Stomach (tissue), 9 donors: ENCODE data around the gene MOB2. TPM values are rescaled to one million over a fixed set of nuclear protein-coding genes. Genes with fewer than 3 reads are reported as not detected.

Experiments used
- DNase-seq, 2 donors: peaks; one replicate each; pipeline versions ENCODE4 v3.0.0 to v3.0.0-alpha.2; 2013 to 2019
- H3K27ac ChIP-seq, 5 donors: fragments of 200-600 bp in 4 of 5; sonication (generic) in 4 of 5; one replicate each; pipeline ENCODE4 v1.5.1; 2013 to 2019; ENCODE audit warnings: mild to moderate bottlenecking in 1 of 5, moderate library complexity in 1 of 5
- H3K27me3 ChIP-seq, 3 donors: fragments of 200-600 bp; sonication (generic); one replicate each; pipeline ENCODE4 v1.5.1; 2017 to 2019; ENCODE audit warnings: mixed run types in 1 of 3
- H3K36me3 ChIP-seq, 4 donors: fragments of 200-600 bp; sonication (generic); 1 replicate in 3 of 4; 2 replicates in 1 of 4; pipeline ENCODE4 v1.5.1; 2016 to 2019
- H3K4me1 ChIP-seq, 4 donors: fragments of 200-600 bp; sonication (generic); one replicate each; pipeline ENCODE4 v1.5.1; 2016 to 2019
- H3K4me3 ChIP-seq, 4 donors: fragments of 200-600 bp; sonication (generic) in 3 of 4; one replicate each; pipeline ENCODE4 v1.5.1; 2016 to 2019; ENCODE audit warnings: mild to moderate bottlenecking in 1 of 4
- H3K9me3 ChIP-seq, 4 donors: fragments of 200-600 bp; sonication (generic); one replicate each; pipeline ENCODE4 v1.5.1; 2016 to 2019
- EP300 ChIP-seq: sonication (generic); formaldehyde crosslinking; IDR thresholded peaks from one replicate; pipeline ENCODE4 v1.6.1; 2017; ENCODE audit warnings: antibody characterized with exemption
- POLR2A ChIP-seq, 4 donors: fragments of 450-650 bp; IDR thresholded peaks; one replicate each; pipeline ENCODE4 v1.6.1; 2016; ENCODE audit warnings: antibody characterized with exemption in 4 of 4, control low read depth in 2 of 4, mild to moderate bottlenecking in 1 of 4, moderate library complexity in 1 of 4
- POLR2AphosphoS5 ChIP-seq, 3 donors: sonication (generic); formaldehyde crosslinking; IDR thresholded peaks; one replicate each; pipeline ENCODE4 v1.6.1; 2016; ENCODE audit warnings: antibody characterized with exemption in 3 of 3
- WGBS, 5 donors: extraction: QIAGEN DNeasy Blood & Tissue Kit in 3 of 5; methylation state at CpG; one replicate each; pipeline versions ENCODE4 v1.1.5 to v1.1.7; 2013 to 2018; 5-methylcytosine and 5-hydroxymethylcytosine counted together
- intact Hi-C: fragments of 100-400 bp; cut with DNase I; formaldehyde crosslinking; loops from one replicate; pipeline ENCODE4 v1.15.1; 2023; ENCODE audit warnings: low total_unique reads
- polyA plus RNA-seq, 3 donors: library from polyadenylated mRNA; stranded (reverse); fragments of 200-250 nt; gene quantifications; one replicate each; pipeline ENCODE4 v1.2.3, GENCODE V29; 2013
- total RNA-seq, 5 donors: library from RNA; depleted of rRNA; stranded (reverse); fragments of >200 nt; gene quantifications; one replicate each; pipeline versions ENCODE4 v1.1.0 to v1.2.3, GENCODE V29; 2014 to 2016
- TF ChIP-seq, protein P1 (sequence below), 7 experiments: fragments of 450-650 bp in 4 of 7; fragments of 200-600 bp in 3 of 7; sonication (generic) in 3 of 7; IDR thresholded peaks; one replicate each; pipeline ENCODE4 v1.5.1; 2016 to 2019; ENCODE audit warnings: antibody characterized with exemption in 7 of 7, control low read depth in 2 of 7, mild to moderate bottlenecking in 1 of 7
- donor health status: healthy with polysubstance abuse.
- donor health status: Bipolar disorder and iron deficiency.
- donor health status: healthy.

MOB2 gene
- total and polyA plus RNA-seq, 8 donors, result 11.3 to 46.3 (median 27.3) TPM

DNA sequence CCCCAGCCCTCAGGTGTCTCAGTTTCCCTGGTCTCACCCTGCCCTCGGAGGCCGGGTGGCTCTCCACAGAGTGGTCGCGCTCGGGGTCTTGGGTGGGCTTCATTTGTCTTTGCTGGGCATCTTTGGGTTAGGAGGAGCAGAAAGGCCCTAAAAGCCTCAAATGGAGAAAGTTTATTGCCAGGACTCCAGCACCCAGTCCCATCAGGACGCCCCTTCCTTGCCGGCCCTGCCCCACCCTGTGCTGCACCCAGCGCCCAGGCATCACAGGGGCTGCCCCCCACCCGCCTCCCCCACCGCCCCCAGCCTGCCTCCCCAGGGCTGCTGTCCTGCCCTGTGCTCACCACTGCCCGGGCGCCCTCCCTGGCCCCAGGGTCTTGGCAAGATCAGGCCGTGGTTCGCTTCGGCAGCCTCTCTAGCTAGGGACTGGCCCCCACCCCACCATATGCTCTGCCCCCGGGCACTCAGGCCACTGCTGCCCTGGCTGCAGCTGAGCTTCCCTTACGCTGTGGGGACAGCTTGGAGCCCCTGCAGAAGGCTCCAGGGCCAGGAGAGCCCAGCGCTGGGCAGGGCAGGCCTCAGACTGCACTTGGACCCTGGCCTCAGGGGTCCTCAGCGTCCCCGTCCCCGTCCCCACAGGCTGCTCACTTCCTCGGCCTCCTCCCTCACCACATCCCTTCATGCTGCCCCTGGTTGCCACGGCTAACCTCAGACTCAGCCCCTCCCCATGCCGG lies 31.4 kb downstream of the MOB2 start:
- intact Hi-C loops, result no loop called here
- DNase-seq, result no peak
- TF ChIP-seq EP300 (no peak), POLR2AphosphoS5 (IDR thresholded peaks at IDR 0.05) (no peak), POLR2A (IDR thresholded peaks at IDR 0.05) (no peak)
- TF ChIP-seq, protein P1, sequence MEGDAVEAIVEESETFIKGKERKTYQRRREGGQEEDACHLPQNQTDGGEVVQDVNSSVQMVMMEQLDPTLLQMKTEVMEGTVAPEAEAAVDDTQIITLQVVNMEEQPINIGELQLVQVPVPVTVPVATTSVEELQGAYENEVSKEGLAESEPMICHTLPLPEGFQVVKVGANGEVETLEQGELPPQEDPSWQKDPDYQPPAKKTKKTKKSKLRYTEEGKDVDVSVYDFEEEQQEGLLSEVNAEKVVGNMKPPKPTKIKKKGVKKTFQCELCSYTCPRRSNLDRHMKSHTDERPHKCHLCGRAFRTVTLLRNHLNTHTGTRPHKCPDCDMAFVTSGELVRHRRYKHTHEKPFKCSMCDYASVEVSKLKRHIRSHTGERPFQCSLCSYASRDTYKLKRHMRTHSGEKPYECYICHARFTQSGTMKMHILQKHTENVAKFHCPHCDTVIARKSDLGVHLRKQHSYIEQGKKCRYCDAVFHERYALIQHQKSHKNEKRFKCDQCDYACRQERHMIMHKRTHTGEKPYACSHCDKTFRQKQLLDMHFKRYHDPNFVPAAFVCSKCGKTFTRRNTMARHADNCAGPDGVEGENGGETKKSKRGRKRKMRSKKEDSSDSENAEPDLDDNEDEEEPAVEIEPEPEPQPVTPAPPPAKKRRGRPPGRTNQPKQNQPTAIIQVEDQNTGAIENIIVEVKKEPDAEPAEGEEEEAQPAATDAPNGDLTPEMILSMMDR (IDR thresholded peaks at IDR 0.05), result no peak
- peaks cover 10 to 47% (median 36%) of the 10 kb centered on the region in 4 donors for H3K4me1 ChIP-seq
- H3K27me3 ChIP-seq, result peaks cover 0 to 31% (median 22%) of the 10 kb centered on the region in 3 donors
- H3K4me3 ChIP-seq, result no peak overlapping the region
- no peaks in the 10 kb centered on the region for H3K9me3 ChIP-seq
- H3K27ac ChIP-seq, result no peak overlapping the region
- no peaks in the 10 kb centered on the region for H3K36me3 ChIP-seq
- 76 to 83% (median 78%) methylated on average over 13 to 24 of the region's 24 CpGs for WGBS, 5 donors

DNA sequence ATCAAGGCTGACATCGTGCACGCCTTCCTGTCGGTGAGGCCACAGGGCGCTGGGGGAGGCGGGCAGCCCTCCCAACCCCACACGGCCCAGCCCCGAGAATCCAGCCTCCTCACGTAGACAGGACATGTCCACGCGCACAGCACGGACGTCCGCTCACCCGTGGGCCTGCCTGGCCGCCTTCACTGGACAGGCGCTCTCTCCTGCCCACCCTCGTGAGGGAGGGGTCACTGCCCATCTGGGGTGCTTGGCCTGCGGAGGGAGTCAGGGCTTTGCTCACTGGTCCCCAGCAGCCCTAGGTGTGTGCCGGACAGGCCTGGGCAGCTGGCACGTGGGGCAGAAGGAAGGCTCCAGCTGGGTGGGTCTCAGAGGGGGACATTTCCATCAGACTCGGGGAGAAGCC lies 32.0 kb downstream of the MOB2 start:
- Histone ChIP-seq H3K27ac (no peak overlapping the region), H3K9me3 (no peaks in the 10 kb centered on the region), H3K27me3 (peaks cover 0 to 37% (median 28%) of the 10 kb centered on the region in 3 donors), H3K4me3 (no peak overlapping the region), H3K36me3 (no peaks in the 10 kb centered on the region), H3K4me1 (peaks cover 10 to 47% (median 35%) of the 10 kb centered on the region in 4 donors)
- 76 to 82% (median 81%) methylated on average over 3 to 21 of the region's 21 CpGs for WGBS, 5 donors
- TF ChIP-seq EP300 (no peak), POLR2AphosphoS5 (IDR thresholded peaks at IDR 0.05) (no peak), POLR2A (IDR thresholded peaks at IDR 0.05) (no peak)
- TF ChIP-seq, protein P1 (IDR thresholded peaks at IDR 0.05), result no peak
- DNase-seq, result no peak
- intact Hi-C loops, result no loop called here

DNA sequence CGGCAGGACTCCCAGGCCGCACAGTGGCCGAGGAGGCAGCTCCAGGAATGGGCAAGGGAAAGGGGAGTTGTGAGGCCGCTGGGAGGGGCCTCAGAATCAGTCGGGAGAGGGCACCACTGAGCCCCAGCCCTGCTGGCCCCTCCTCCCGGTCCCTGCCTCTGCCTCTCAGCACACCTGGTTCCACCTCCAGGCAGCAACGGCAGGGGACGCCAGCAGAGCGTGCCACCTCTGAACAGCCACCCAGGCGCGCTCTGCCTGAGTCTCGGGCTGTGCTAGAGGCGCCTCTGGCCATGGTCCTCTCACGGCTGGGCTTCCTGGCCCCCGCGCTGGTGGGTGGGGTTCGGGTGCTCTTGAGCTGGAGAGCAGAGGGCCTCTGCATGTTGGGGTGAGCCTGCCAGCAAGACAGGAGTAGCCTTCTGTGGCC lies 33.0 kb downstream of the MOB2 start:
- H3K27me3 ChIP-seq, result peaks cover 0 to 46% (median 38%) of the 10 kb centered on the region in 3 donors
- intact Hi-C loops, result no loop called here
- peak; percentile 55 to 76 for DNase-seq

DNA sequence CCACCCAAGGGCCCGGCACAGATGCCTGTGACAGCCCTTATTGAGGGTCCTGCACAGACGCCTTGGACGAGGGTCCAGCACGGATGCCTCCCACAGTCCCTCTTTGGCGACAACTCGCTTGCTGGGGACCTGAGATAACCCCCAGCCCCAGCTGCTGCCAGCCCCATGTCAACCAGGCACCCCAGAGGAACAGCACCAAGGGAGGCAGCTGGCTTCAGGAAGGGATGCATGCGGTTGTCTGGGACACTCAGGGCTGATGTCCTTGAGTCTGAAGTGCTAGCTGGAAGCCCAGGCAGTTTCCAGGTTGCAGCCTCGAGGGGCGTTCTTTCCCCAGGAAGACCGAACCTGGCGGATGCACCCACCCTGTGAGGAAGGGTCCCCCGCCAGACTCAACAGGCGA lies 33.8 kb downstream of the MOB2 start:
- Histone ChIP-seq H3K4me3 (no peak overlapping the region), H3K4me1 (peaks cover 0 to 41% (median 22%) of the 10 kb centered on the region in 4 donors), H3K27ac (no peak overlapping the region), H3K36me3 (no peaks in the 10 kb centered on the region), H3K27me3 (peaks cover 0 to 55% (median 45%) of the 10 kb centered on the region in 3 donors), H3K9me3 (no peaks in the 10 kb centered on the region)
- WGBS, 5 donors, result 69 to 80% (median 74%) methylated on average over 7 to 13 of the region's 13 CpGs
- intact Hi-C loops, result no loop called here
- TF ChIP-seq, protein P1 (IDR thresholded peaks at IDR 0.05), result no peak
- no peak for TF ChIP-seq EP300
- TF ChIP-seq POLR2AphosphoS5 (IDR thresholded peaks at IDR 0.05), result no peak
- no peak for TF ChIP-seq POLR2A (IDR thresholded peaks at IDR 0.05)
- no peak for DNase-seq

More for the DNA sequence above, 33.0 kb downstream of the MOB2 start:
- no peak for TF ChIP-seq POLR2A (IDR thresholded peaks at IDR 0.05)
- TF ChIP-seq, protein P1 (IDR thresholded peaks at IDR 0.05), result peak in 5 of 7 experiments; percentile 26 to 50 (median 45)
- WGBS, 5 donors, result 10 to 21% (median 11%) methylated on average over 11 to 17 of the region's 17 CpGs
- no peaks in the 10 kb centered on the region for H3K36me3 ChIP-seq
- peaks cover 7 to 41% (median 28%) of the 10 kb centered on the region in 4 donors for H3K4me1 ChIP-seq
- no peaks in the 10 kb centered on the region for H3K9me3 ChIP-seq
- no peak overlapping the region for H3K4me3 ChIP-seq
- no peak overlapping the region for H3K27ac ChIP-seq
